ENCODE results near the gene C16orf86. TPM values are rescaled to one million over a fixed set of nuclear protein-coding genes. Genes with fewer than 3 reads are reported as not detected.

The C16orf86 gene
- total RNA-seq, 1 experiment from 2014 or later = 4.9 TPM

Other genes starting within 250 kb of the C16orf86 start
- gene HSD11B2, start 235.7 kb upstream of the C16orf86 start, total RNA-seq (2021) = 33.4 to 38.3 TPM (median 36.4 TPM) in 3 replicates
- 32.5 to 44.1 TPM (median 33.8 TPM) in 3 replicates for gene ATP6V0D1, start 185.7 kb upstream of the C16orf86 start, total RNA-seq (2021)
- not detected in 3 replicates for gene AGRP, start 183.3 kb upstream of the C16orf86 start, total RNA-seq (2021)
- gene RIPOR1, start 138.0 kb upstream of the C16orf86 start, total RNA-seq (2021) = 14.9 to 15.9 TPM (median 15.5 TPM) in 3 replicates
- gene CTCF, start 104.3 kb upstream of the C16orf86 start, total RNA-seq (2021) = 55.4 to 60.6 TPM (median 57.7 TPM) in 3 replicates
- 33.3 to 42.3 TPM (median 38.3 TPM) in 3 replicates for gene CARMIL2, start 21.7 kb upstream of the C16orf86 start, total RNA-seq (2021)
- gene ACD, start 6.6 kb upstream of the C16orf86 start, total RNA-seq (2021) = 38.1 to 41.3 TPM (median 40.7 TPM) in 3 replicates
- gene PARD6A, start 5.9 kb upstream of the C16orf86 start, total RNA-seq (2021) = 17.1 to 18.5 TPM (median 17.4 TPM) in 3 replicates
- gene ENKD1, start 64 bp upstream of the C16orf86 start, total RNA-seq (2021) = 10.3 to 11.9 TPM (median 11.7 TPM) in 3 replicates
- 19.3 to 29.5 TPM (median 22.8 TPM) in 3 replicates for gene GFOD2, start 52.5 kb downstream of the C16orf86 start, total RNA-seq (2021)
- 14.0 to 16.9 TPM (median 16.1 TPM) in 3 replicates for gene RANBP10, start 139.7 kb downstream of the C16orf86 start, total RNA-seq (2021)
- 0.41 to 1.7 TPM (median 0.48 TPM) in 3 replicates for gene TSNAXIP1, start 140.1 kb downstream of the C16orf86 start, total RNA-seq (2021)
- gene THAP11, start 175.5 kb downstream of the C16orf86 start, total RNA-seq (2021) = 46.5 to 49.0 TPM (median 47.4 TPM) in 3 replicates
- 183 to 205 TPM (median 200 TPM) in 3 replicates for gene NUTF2, start 180.1 kb downstream of the C16orf86 start, total RNA-seq (2021)
- gene CENPT, start 180.9 kb downstream of the C16orf86 start, total RNA-seq (2021) = 52.1 to 58.3 TPM (median 57.3 TPM) in 3 replicates
- gene EDC4, start 206.2 kb downstream of the C16orf86 start, total RNA-seq (2021) = 72.6 to 83.7 TPM (median 74.1 TPM) in 3 replicates
- gene NRN1L, start 218.1 kb downstream of the C16orf86 start, total RNA-seq (2021) = 7.0 to 12.4 TPM (median 7.4 TPM) in 3 replicates
- gene PSKH1, start 226.4 kb downstream of the C16orf86 start, total RNA-seq (2021) = 29.0 to 32.6 TPM (median 31.6 TPM) in 3 replicates

Measured in WTC11 (cell line).